ENCODE data around the gene SLC25A1. TPM values are rescaled to one million over a fixed set of nuclear protein-coding genes. Genes with fewer than 3 reads are reported as not detected.

SLC25A1 gene
- total and polyA plus RNA-seq, 2 donors = 15.3 to 18.5 TPM

GRCh38 chr22:19131685-19132015, 46.9 kb downstream of the SLC25A1 start:
- WGBS = 98% methylated on average over 19 of the region's 19 CpGs
- Histone ChIP-seq H3K9me3 (ENCODE audit: control insufficient read depth in 2 of 2, insufficient read depth in 1 of 2, low read length in 1 of 2) (no peaks in the 10 kb centered on the region), H3K4me3 (ENCODE audit: low read length in 2 of 2) (no peak overlapping the region), H3K27me3 (ENCODE audit: control insufficient read depth in 2 of 2, insufficient read depth in 1 of 2, low read length in 1 of 2) (no peaks in the 10 kb centered on the region), H3K4me1 (ENCODE audit: control insufficient read depth in 2 of 2, insufficient read depth in 2 of 2, low read length in 2 of 2) (no peaks in the 10 kb centered on the region), H3K36me3 (ENCODE audit: control insufficient read depth in 2 of 2, insufficient read depth in 2 of 2, low read length in 1 of 2) (peaks cover 33 to 54% of the 10 kb centered on the region in 2 donors), H3K27ac (ENCODE audit: low read depth in 1 of 2, low read length in 1 of 2) (no peak overlapping the region)
- DNase-seq (ENCODE audit: low read depth in 6 of 9, low spot score in 9 of 9) = no peak

- H3K27me3 ChIP-seq (ENCODE audit: control insufficient read depth in 2 of 2, insufficient read depth in 1 of 2, low read length in 1 of 2) = no peaks in the 10 kb centered on the region
- no peaks in the 10 kb centered on the region for H3K4me1 ChIP-seq (ENCODE audit: control insufficient read depth in 2 of 2, insufficient read depth in 2 of 2, low read length in 2 of 2)
- H3K4me3 ChIP-seq (ENCODE audit: low read length in 2 of 2) = no peak within 1 kb of the TSS
- no peak within 1 kb of the TSS for H3K27ac ChIP-seq (ENCODE audit: low read depth in 1 of 2, low read length in 1 of 2)
- no peak for DNase-seq (ENCODE audit: low read depth in 6 of 9, low spot score in 9 of 9)
- H3K36me3 ChIP-seq (ENCODE audit: control insufficient read depth in 2 of 2, insufficient read depth in 2 of 2, low read length in 1 of 2) = peaks cover 30 to 49% of the 10 kb centered on the region in 2 donors
- 97% methylated on average over 27 of the region's 27 CpGs for WGBS
- H3K9me3 ChIP-seq (ENCODE audit: control insufficient read depth in 2 of 2, insufficient read depth in 1 of 2, low read length in 1 of 2) = no peaks in the 10 kb centered on the region
These were observed 47.4 kb downstream of the SLC25A1 start, which contains the start of gene TSSK2 for GRCh38 chr22:19130959-19131684. TSSK2 (plus strand) TSS chr22:19131308; CDS start chr22:19131400, 92 bp downstream.

- Histone ChIP-seq H3K4me3 (ENCODE audit: low read length in 2 of 2) (no peak overlapping the region), H3K27ac (ENCODE audit: low read depth in 1 of 2, low read length in 1 of 2) (no peak overlapping the region), H3K9me3 (ENCODE audit: control insufficient read depth in 2 of 2, insufficient read depth in 1 of 2, low read length in 1 of 2) (no peaks in the 10 kb centered on the region), H3K4me1 (ENCODE audit: control insufficient read depth in 2 of 2, insufficient read depth in 2 of 2, low read length in 2 of 2) (no peaks in the 10 kb centered on the region), H3K27me3 (ENCODE audit: control insufficient read depth in 2 of 2, insufficient read depth in 1 of 2, low read length in 1 of 2) (peaks cover 0 to 7% of the 10 kb centered on the region in 2 donors), H3K36me3 (ENCODE audit: control insufficient read depth in 2 of 2, insufficient read depth in 2 of 2, low read length in 1 of 2) (peaks cover 24 to 38% of the 10 kb centered on the region in 2 donors)
- no peak for DNase-seq (ENCODE audit: low read depth in 6 of 9, low spot score in 9 of 9)
- WGBS = 94% methylated on average over 8 of the region's 8 CpGs
These were observed 48.7 kb downstream of the SLC25A1 start for GRCh38 chr22:19129871-19130270.

- 93% methylated on average over 7 of the region's 7 CpGs for WGBS
- no peaks in the 10 kb centered on the region for H3K4me1 ChIP-seq (ENCODE audit: control insufficient read depth in 2 of 2, insufficient read depth in 2 of 2, low read length in 2 of 2)
These were observed 49.4 kb downstream of the SLC25A1 start for GRCh38 chr22:19128946-19129727.

GRCh38 chr22:19128009-19128401, 50.5 kb downstream of the SLC25A1 start:
- Histone ChIP-seq H3K9me3 (ENCODE audit: control insufficient read depth in 2 of 2, insufficient read depth in 1 of 2, low read length in 1 of 2) (no peaks in the 10 kb centered on the region), H3K36me3 (ENCODE audit: control insufficient read depth in 2 of 2, insufficient read depth in 2 of 2, low read length in 1 of 2) (peaks cover 5 to 20% of the 10 kb centered on the region in 2 donors), H3K27ac (ENCODE audit: low read depth in 1 of 2, low read length in 1 of 2) (no peak overlapping the region), H3K27me3 (ENCODE audit: control insufficient read depth in 2 of 2, insufficient read depth in 1 of 2, low read length in 1 of 2) (peaks cover 0 to 13% of the 10 kb centered on the region in 2 donors), H3K4me3 (ENCODE audit: low read length in 2 of 2) (no peak overlapping the region), H3K4me1 (ENCODE audit: control insufficient read depth in 2 of 2, insufficient read depth in 2 of 2, low read length in 2 of 2) (peaks cover under 1 to 3% of the 10 kb centered on the region in 2 donors)
- 96% methylated on average over 7 of the region's 7 CpGs for WGBS
- no peak for DNase-seq (ENCODE audit: low read depth in 6 of 9, low spot score in 9 of 9)

More at GRCh38 chr22:19128946-19129727, 49.4 kb downstream of the SLC25A1 start:
- peaks cover 0 to 11% of the 10 kb centered on the region in 2 donors for H3K27me3 ChIP-seq (ENCODE audit: control insufficient read depth in 2 of 2, insufficient read depth in 1 of 2, low read length in 1 of 2)
- no peaks in the 10 kb centered on the region for H3K9me3 ChIP-seq (ENCODE audit: control insufficient read depth in 2 of 2, insufficient read depth in 1 of 2, low read length in 1 of 2)
- peaks cover 16 to 31% of the 10 kb centered on the region in 2 donors for H3K36me3 ChIP-seq (ENCODE audit: control insufficient read depth in 2 of 2, insufficient read depth in 2 of 2, low read length in 1 of 2)
- DNase-seq (ENCODE audit: low read depth in 6 of 9, low spot score in 9 of 9) = no peak
- no peak overlapping the region for H3K4me3 ChIP-seq (ENCODE audit: low read length in 2 of 2)
- H3K27ac ChIP-seq (ENCODE audit: low read depth in 1 of 2, low read length in 1 of 2) = no peak overlapping the region

DNA sequence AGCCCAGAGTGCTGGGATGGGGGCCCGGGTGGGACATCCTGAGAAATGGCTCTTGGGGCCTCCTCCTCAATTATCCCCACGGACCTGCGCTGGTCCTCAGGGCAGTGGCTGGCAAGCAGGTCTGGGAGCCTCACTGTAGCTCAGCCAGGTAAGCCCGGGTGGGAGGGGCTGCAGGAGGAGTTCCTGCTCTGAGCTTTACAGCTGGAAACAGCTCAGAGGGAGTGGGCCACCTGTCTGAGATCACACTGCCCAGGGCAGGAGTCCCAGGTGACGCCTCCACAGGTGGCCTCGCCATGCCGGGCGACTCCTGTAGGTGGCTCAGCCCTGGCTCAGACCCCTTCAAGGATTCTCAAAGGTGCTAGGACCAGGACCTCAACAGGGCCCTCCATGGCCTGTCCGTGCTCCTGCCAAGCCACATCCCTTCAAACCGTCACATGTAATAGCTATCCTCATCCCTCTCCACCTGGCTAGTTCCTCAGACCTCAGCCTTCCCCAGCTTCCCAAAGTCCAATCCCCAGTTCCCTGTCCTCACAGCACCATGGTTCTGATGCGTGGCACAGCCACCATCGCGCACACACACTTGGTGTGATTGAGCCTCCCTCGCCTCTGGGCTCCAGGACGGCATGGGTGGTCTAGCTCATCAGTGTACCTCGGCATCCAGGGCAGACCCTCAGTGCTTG, 51.1 kb downstream of the SLC25A1 start:
- WGBS = 97% methylated on average over 16 of the region's 16 CpGs
- peaks cover under 1 to 14% of the 10 kb centered on the region in 2 donors for H3K36me3 ChIP-seq (ENCODE audit: control insufficient read depth in 2 of 2, insufficient read depth in 2 of 2, low read length in 1 of 2)
- H3K27ac ChIP-seq (ENCODE audit: low read depth in 1 of 2, low read length in 1 of 2) = no peak overlapping the region
- DNase-seq (ENCODE audit: low read depth in 6 of 9, low spot score in 9 of 9) = no peak
- peaks cover 0 to 16% of the 10 kb centered on the region in 2 donors for H3K27me3 ChIP-seq (ENCODE audit: control insufficient read depth in 2 of 2, insufficient read depth in 1 of 2, low read length in 1 of 2)
- peaks cover 4 to 7% of the 10 kb centered on the region in 2 donors for H3K4me1 ChIP-seq (ENCODE audit: control insufficient read depth in 2 of 2, insufficient read depth in 2 of 2, low read length in 2 of 2)
- no peaks in the 10 kb centered on the region for H3K9me3 ChIP-seq (ENCODE audit: control insufficient read depth in 2 of 2, insufficient read depth in 1 of 2, low read length in 1 of 2)
- H3K4me3 ChIP-seq (ENCODE audit: low read length in 2 of 2) = no peak overlapping the region

DNA sequence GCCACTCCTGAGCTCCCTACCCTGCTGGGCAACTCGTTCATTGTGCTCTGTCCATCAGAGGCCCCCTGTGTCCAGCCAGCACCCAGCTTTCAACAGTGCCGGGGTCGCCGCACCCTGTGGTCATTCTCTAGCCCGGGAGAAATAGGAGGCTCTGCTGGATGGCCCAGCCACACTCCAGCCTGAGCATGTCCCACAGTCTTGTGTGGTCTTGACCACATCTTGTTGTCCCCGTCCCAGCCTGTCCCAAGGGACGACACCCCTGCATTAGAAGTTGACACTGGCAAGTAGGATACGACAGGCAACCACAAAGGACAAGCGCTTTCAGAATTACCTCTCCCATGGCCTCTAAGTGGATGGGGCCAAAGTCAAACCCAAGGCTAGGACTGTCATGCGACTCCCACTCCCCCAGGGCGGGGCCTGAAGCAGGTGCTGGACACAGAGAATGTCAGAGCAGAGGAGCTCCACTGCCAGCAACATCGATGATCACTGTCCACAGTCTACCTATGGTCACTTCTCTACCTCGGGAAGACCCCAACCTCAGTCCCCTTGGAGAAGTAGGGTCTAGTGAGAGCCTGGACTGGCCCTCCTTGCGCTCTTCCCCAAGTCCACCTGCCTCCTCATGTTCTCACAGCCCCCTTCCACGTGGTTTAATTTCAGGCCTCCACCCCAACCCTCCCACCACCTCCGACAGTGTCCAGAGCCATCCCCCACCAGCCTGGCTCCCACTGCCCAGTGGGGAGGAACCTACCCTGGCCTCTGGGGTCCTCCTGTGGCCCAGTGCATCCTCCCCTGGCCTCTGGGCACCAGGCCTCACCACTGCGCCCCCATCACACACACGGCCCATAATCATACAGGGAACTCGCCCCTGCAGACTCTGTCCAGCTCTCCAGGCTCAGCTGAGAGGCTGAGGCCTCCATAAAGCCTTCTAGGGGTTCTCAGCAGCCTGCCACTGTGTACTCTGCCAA, 51.9 kb downstream of the SLC25A1 start:
- no peak overlapping the region for H3K4me3 ChIP-seq (ENCODE audit: low read length in 2 of 2)
- H3K27ac ChIP-seq (ENCODE audit: low read depth in 1 of 2, low read length in 1 of 2) = no peak overlapping the region
- WGBS = 96% methylated on average over 19 of the region's 19 CpGs
- DNase-seq (ENCODE audit: low read depth in 6 of 9, low spot score in 9 of 9) = no peak
- H3K36me3 ChIP-seq (ENCODE audit: control insufficient read depth in 2 of 2, insufficient read depth in 2 of 2, low read length in 1 of 2) = peaks cover 0 to 7% of the 10 kb centered on the region in 2 donors
- no peaks in the 10 kb centered on the region for H3K9me3 ChIP-seq (ENCODE audit: control insufficient read depth in 2 of 2, insufficient read depth in 1 of 2, low read length in 1 of 2)
- peaks cover 4 to 8% of the 10 kb centered on the region in 2 donors for H3K4me1 ChIP-seq (ENCODE audit: control insufficient read depth in 2 of 2, insufficient read depth in 2 of 2, low read length in 2 of 2)
- peaks cover 0 to 16% of the 10 kb centered on the region in 2 donors for H3K27me3 ChIP-seq (ENCODE audit: control insufficient read depth in 2 of 2, insufficient read depth in 1 of 2, low read length in 1 of 2)
